Sigmoid colon (tissue), 7 donors: ENCODE measurements around the gene CYB5R4. TPM values are rescaled to one million over a fixed set of nuclear protein-coding genes. Genes with fewer than 3 reads are reported as not detected.

Experiments used
- DNase-seq: peaks from one replicate; pipeline ENCODE4 v3.0.0-alpha.2; 2019
- H3K27ac ChIP-seq, 4 donors: fragments of 200-600 bp; sonication (generic); one replicate each; pipeline ENCODE4 v1.5.1; 2016 to 2019; ENCODE audit warnings: mild to moderate bottlenecking in 1 of 4
- H3K27me3 ChIP-seq, 3 donors: fragments of 200-600 bp; sonication (generic); one replicate each; pipeline ENCODE4 v1.5.1; 2019; ENCODE audit warnings: mild to moderate bottlenecking in 1 of 3
- H3K36me3 ChIP-seq, 4 donors: fragments of 200-600 bp; sonication (generic); one replicate each; pipeline ENCODE4 v1.5.1; 2016 to 2019
- H3K4me1 ChIP-seq, 4 donors: fragments of 200-600 bp; sonication (generic); one replicate each; pipeline ENCODE4 v1.5.1; 2017 to 2019
- H3K4me3 ChIP-seq, 4 donors: fragments of 200-600 bp; sonication (generic); one replicate each; pipeline ENCODE4 v1.5.1; 2017 to 2019; ENCODE audit warnings: mild to moderate bottlenecking in 2 of 4, moderate library complexity in 1 of 4
- H3K9me3 ChIP-seq, 4 donors: fragments of 200-600 bp in 3 of 4; sonication (generic) in 3 of 4; one replicate each; pipeline versions ENCODE4 v1.5.1 to v1.6.1; 2013 to 2019
- CTCF ChIP-seq, 4 experiments: fragments of 450-650 bp in 3 of 4; fragments of 200-600 bp in 1 of 4; IDR thresholded peaks; one replicate each; pipeline ENCODE4 v1.5.1; 2016 to 2019; ENCODE audit warnings: antibody characterized with exemption in 4 of 4, mild to moderate bottlenecking in 3 of 4, moderate library complexity in 2 of 4
- EP300 ChIP-seq, 4 donors: sonication (generic); formaldehyde crosslinking; IDR thresholded peaks; one replicate each; pipeline ENCODE4 v1.6.1; 2017; ENCODE audit warnings: antibody characterized with exemption in 4 of 4
- POLR2A ChIP-seq, 2 donors: fragments of 450-650 bp; IDR thresholded peaks; one replicate each; pipeline ENCODE4 v1.6.1; 2016; ENCODE audit warnings: antibody characterized with exemption in 2 of 2, mild to moderate bottlenecking in 2 of 2, moderate library complexity in 2 of 2
- POLR2AphosphoS5 ChIP-seq, 4 donors: sonication (generic); formaldehyde crosslinking; IDR thresholded peaks; one replicate each; pipeline ENCODE4 v1.6.1; 2017; ENCODE audit warnings: antibody characterized with exemption in 4 of 4
- WGBS, 2 donors: extraction: QIAGEN DNeasy Blood & Tissue Kit; methylation state at CpG; one replicate each; pipeline ENCODE4 v1.1.7; 2013; 5-methylcytosine and 5-hydroxymethylcytosine counted together
- intact Hi-C: fragments of 100-400 bp; cut with DNase I; formaldehyde crosslinking; loops from one replicate; pipeline ENCODE4 v1.15.1; 2023
- polyA plus RNA-seq, 3 donors: library from polyadenylated mRNA; stranded (reverse); fragments of 200-250 nt; gene quantifications; one replicate each; pipeline ENCODE4 v1.2.3, GENCODE V29; 2013
- total RNA-seq, 4 donors: library from RNA; depleted of rRNA; stranded (reverse); fragments of >200 nt; gene quantifications; one replicate each; pipeline ENCODE4 v1.1.0, GENCODE V29; 2016
- donor health status: healthy with polysubstance abuse.
- donor health status: Bipolar disorder and iron deficiency.
- donor health status: healthy.

CYB5R4 gene
- total and polyA plus RNA-seq, 7 donors, result 9.7 to 35.6 (median 14.3) TPM

GRCh38 chr6:83875843-83876242 lies 16.4 kb downstream of the CYB5R4 start:
- Histone ChIP-seq H3K27ac (no peak overlapping the region), H3K4me1 (peaks cover 0 to 4% (median under 1%) of the 10 kb centered on the region in 4 donors), H3K4me3 (no peak overlapping the region), H3K9me3 (no peaks in the 10 kb centered on the region), H3K36me3 (no peaks in the 10 kb centered on the region), H3K27me3 (no peaks in the 10 kb centered on the region)
- TF ChIP-seq POLR2A (IDR thresholded peaks at IDR 0.05) (no peak), EP300 (IDR thresholded peaks at IDR 0.05) (no peak), CTCF (IDR thresholded peaks at IDR 0.05) (no peak), POLR2AphosphoS5 (IDR thresholded peaks at IDR 0.05) (no peak)
- DNase-seq, result no peak
- intact Hi-C loops, result no loop called here
- WGBS, 2 donors, result 95 to 97% methylated on average over 6 of the region's 6 CpGs

DNA sequence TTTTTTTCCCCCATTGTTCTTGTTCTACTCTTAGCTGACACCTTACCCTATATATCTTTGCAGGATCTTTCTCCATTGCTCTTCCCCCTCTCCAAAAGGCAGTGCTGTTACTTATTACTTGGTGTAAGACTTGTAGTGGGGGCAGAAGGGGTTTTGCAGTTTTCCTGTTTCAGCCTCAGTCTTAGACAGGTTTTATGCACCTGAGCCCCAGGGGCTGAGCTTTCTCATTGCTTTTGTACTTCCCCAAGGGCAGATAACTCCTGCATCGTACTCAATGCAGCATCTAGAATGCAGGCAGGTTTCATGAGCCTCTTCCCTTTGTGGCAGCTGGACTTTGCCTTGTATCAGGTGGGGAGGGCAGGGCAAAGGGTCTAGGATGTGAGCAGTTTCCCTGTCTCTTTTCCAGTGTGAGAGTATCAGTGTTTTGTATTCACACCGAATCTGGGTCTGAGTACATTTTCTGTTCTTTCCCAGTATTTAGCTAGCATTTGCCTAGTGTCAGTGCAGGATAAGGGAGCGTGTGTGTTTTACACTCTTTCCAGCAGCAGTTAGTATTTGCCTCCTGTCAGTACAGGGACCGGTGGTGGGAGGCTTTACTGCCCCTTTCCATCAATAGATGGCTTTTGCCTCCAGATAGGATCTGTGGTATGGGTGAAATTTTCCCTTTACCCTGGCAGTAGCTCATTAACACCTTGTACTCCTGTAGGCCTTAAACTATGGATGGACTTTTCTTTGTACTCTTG lies 19.6 kb downstream of the CYB5R4 start:
- H3K36me3 ChIP-seq, result no peaks in the 10 kb centered on the region
- intact Hi-C loops, result no loop called here
- no peak for TF ChIP-seq EP300 (IDR thresholded peaks at IDR 0.05)
- no peak for TF ChIP-seq CTCF (IDR thresholded peaks at IDR 0.05)
- TF ChIP-seq POLR2A (IDR thresholded peaks at IDR 0.05), result no peak
- TF ChIP-seq POLR2AphosphoS5 (IDR thresholded peaks at IDR 0.05), result no peak
- H3K9me3 ChIP-seq, result no peaks in the 10 kb centered on the region
- H3K4me3 ChIP-seq, result no peak overlapping the region
- no peak for DNase-seq
- WGBS, 2 donors, result 53 to 79% methylated on average over 4 of the region's 4 CpGs
- no peaks in the 10 kb centered on the region for H3K27me3 ChIP-seq
- peaks cover 0 to 4% (median 2%) of the 10 kb centered on the region in 4 donors for H3K4me1 ChIP-seq
- no peak overlapping the region for H3K27ac ChIP-seq

DNA sequence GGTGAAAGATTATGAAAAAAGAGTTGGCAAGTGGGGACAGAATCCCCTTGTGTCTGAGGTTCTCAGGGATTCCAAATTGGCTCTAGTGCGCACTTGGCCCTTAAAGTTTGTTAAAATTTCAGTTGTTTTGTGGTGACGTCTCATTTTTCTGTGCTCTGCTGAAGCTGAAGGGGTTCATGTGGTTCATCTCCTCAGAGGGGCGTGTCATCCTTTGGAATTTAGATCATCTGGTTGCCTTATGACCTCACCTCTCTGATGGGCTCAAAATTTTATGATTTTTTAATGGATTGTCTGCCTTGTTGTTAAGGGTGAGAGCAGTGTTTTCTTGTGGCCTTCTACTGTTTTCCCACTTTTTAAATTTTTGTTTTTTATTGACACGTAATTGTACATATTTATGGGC lies 20.3 kb downstream of the CYB5R4 start:
- intact Hi-C loops, result loop anchor here (5.0 to 10.0 kb wide), 2 partner anchors 348 to 1445 kb away; partner anchors contain the start of gene CEP162
- Histone ChIP-seq H3K4me3 (no peak overlapping the region), H3K27me3 (no peaks in the 10 kb centered on the region), H3K9me3 (no peaks in the 10 kb centered on the region), H3K36me3 (no peaks in the 10 kb centered on the region), H3K27ac (no peak overlapping the region), H3K4me1 (peaks cover 0 to 4% (median 2%) of the 10 kb centered on the region in 4 donors)
- no peak for TF ChIP-seq CTCF (IDR thresholded peaks at IDR 0.05)
- 92 to 96% methylated on average over 4 of the region's 4 CpGs for WGBS, 2 donors
- DNase-seq, result no peak

DNA sequence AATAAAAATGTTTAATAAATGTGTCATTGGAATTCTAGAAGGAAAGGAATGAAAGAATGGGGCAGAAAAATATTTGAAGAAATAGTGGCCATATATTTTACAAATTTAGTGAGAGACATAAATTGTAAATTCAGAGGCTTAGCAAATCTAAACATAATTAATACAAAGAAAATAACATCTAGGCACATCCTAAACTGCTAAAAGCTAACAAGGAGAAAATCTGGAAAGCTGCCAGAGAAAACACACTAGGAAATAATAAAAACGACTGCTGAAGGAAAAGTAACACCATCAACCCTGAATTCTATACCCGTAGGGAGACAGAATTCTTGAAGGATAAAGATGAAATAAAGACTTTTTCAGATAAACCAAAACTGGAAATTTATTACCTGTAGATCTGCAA lies 23.8 kb downstream of the CYB5R4 start:
- no peak for DNase-seq
- no peak for TF ChIP-seq EP300 (IDR thresholded peaks at IDR 0.05)
- no peak for TF ChIP-seq POLR2AphosphoS5 (IDR thresholded peaks at IDR 0.05)
- no peak for TF ChIP-seq CTCF (IDR thresholded peaks at IDR 0.05)
- TF ChIP-seq POLR2A (IDR thresholded peaks at IDR 0.05), result no peak
- Histone ChIP-seq H3K4me1 (peaks cover 0 to 4% (median 2%) of the 10 kb centered on the region in 4 donors), H3K27me3 (no peaks in the 10 kb centered on the region), H3K36me3 (no peaks in the 10 kb centered on the region), H3K9me3 (no peaks in the 10 kb centered on the region), H3K27ac (no peak overlapping the region), H3K4me3 (no peak overlapping the region)
- 28 to 51% methylated on average over 2 of the region's 2 CpGs for WGBS, 2 donors
- intact Hi-C loops, result loop anchor here (5.0 to 10.0 kb wide), 2 partner anchors 344 to 1442 kb away; partner anchors contain the start of gene CEP162
